CD4-positive, alpha-beta T cell treated with Interleukin-12 subunit alpha and Interleukin-12 subunit beta, for 1 hour (primary cell): ENCODE data around the gene CGB1.
A peak's percentile ranks its signal among the peaks of the same experiment; 100 is the strongest.
"Not testable (repeated sequence)": the region's sequence is repeated elsewhere in the genome, so short reads cannot be mapped to it uniquely, and the experiment has no call there.

Experiments used
- DNase-seq: peaks from one replicate; pipeline ENCODE4 v3.0.0-alpha.2; 2020

Gene CGB1

GRCh38 chr19:49057636-49058234, 21.0 kb upstream of the CGB1 start, which contains the start of gene CGB7:
Gene CGB7 (minus strand): TSS chr19:49057749. CDS start chr19:49055375, 2,374 bp downstream.
- peak; percentile 35 for DNase-seq

DNA sequence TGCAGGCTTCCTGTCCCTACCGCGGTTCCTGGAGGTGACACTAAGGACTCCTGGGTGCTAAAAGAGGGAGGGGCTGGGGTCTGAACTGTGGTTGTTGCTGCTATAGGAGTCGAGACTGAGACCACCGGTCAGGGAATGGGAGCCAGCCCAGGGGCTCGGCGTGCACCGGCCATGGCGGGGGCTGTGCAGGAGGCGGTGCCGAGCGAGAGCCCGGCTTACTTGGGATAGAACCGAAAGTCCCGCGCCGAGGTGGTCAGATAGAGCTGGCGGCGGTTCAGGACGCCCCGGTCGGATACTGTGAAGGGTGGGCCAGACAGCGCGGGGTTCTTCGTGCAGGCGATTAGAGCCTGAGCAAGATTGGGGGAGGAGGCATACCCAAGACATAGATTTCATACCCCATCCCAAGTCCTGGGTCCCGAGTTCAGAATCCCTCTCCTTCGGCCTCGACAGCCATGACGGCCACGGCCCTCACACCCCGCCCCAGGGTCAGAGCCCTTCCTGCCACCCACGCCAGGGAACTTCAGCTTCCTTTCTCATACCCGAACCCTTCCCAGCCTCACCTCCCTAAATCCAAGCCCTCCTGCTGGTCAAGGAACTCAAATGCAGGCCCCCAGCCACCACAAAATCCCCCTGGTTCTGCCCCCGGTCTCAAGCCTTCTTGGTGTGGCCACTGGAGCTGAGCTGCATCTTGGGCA, 20.4 kb upstream of the CGB1 start:
- DNase-seq: not testable (repeated sequence)

GRCh38 chr19:49056101-49056901, 19.6 kb upstream of the CGB1 start:
- peak; percentile 51 for DNase-seq

GRCh38 chr19:49050376-49051033, 13.8 kb upstream of the CGB1 start:
- DNase-seq: not testable (repeated sequence)

DNA sequence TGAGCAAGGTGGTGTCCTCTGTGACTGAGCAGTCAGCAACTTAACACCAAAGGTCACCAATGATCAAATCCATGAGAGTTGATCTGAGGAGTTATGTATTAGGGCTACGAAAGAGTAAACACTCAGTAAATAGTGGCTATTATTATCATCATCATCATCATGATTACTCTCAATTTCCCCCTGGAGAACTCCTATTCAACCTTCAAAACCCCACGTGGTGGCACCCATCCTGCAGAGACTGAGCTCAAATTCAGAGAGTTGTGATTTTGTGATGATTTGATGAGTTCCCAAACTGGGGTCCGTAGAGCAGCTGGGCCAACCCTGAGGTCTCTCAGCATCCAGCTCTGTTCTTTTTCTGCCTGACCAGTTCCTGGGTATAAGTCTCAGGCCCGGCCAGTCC, 13.1 kb upstream of the CGB1 start:
- not testable (repeated sequence) for DNase-seq

DNA sequence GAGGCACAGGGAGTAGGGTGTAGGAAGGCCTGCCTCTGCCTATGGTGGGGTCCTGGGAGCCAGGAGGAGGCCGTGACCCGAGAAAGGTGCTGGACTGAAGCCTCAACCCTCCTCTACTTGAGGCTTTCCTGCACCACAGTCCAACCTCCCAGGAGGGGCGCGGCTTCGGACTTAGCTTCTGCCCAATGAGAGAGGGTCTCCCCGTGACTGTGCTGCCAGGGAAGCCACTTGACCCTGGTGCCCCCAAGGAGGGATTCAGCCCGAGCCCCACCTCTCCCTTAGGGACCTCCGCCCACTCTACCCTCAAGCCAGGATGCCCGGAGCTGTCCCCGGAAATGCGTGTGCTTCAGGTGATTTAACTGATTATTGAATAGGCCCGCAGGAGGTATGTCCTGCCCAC, 12.3 kb upstream of the CGB1 start, which contains the start of gene CGB8:
CGB8 (minus strand) TSS at position 101 of the 400 bp plus-strand sequence. CDS start 372 bp downstream, outside the sequence.
- DNase-seq: not testable (repeated sequence)

DNA sequence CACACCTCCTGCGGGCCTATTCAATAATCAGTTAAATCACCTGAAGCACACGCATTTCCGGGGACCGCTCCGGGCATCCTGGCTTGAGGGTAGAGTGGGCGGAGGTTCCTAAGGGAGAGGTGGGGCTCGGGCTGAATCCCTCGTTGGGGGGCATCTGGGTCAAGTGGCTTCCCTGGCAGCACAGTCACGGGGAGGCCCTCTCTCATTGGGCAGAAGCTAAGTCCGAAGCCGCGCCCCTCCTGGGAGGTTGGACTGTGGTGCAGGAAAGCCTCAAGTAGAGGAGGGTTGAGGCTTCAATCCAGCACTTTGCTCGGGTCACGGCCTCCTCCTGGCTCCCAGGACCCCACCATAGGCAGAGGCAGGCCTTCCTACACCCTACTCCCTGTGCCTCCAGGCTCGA, 6.9 kb upstream of the CGB1 start, which contains the start of gene CGB5:
CGB5 (plus strand) TSS at position 301 of the 400 bp plus-strand sequence. CDS start 362 bp downstream, outside the sequence.
- not testable (repeated sequence) for DNase-seq

DNA sequence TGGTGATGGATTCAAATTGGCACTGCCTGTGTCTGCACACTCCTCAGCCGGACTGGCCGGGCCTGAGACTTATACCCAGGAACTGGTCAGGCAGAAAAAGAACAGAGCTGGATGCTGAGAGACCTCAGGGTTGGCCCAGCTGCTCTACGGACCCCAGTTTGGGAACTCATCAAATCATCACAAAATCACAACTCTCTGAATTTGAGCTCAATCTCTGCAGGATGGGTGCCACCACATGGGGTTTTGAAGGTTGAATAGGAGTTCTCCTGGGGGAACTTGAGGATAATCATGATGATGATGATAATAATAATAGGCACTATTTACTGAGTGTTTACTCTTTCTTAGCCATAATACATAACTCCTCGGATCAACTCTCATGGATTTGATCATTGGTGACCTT, 6.0 kb upstream of the CGB1 start:
- not testable (repeated sequence) for DNase-seq

- no peak for DNase-seq
Measured at GRCh38 chr19:49042177-49042576, 5.5 kb upstream of the CGB1 start.

DNA sequence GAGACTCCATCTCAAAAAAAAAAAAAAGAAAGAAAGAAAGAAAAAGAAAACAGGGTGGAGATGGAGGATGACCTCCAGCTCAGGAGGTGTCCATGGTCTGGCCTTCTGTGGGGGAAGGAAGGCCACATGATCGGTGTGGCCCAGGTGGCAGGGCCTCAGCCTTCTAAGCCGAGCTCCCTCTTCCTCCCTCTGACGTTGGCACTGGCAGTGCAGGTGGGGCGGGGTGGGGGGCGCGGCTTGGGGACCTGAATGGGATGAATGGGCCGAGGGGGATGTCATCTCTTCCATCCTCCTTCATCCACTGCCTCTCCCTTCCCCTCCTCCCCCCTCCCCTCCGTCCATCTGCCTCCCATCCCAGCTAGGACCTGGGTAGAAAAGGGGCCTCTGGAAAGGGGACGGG, 3.0 kb upstream of the CGB1 start:
- DNase-seq: not testable (repeated sequence)

DNA sequence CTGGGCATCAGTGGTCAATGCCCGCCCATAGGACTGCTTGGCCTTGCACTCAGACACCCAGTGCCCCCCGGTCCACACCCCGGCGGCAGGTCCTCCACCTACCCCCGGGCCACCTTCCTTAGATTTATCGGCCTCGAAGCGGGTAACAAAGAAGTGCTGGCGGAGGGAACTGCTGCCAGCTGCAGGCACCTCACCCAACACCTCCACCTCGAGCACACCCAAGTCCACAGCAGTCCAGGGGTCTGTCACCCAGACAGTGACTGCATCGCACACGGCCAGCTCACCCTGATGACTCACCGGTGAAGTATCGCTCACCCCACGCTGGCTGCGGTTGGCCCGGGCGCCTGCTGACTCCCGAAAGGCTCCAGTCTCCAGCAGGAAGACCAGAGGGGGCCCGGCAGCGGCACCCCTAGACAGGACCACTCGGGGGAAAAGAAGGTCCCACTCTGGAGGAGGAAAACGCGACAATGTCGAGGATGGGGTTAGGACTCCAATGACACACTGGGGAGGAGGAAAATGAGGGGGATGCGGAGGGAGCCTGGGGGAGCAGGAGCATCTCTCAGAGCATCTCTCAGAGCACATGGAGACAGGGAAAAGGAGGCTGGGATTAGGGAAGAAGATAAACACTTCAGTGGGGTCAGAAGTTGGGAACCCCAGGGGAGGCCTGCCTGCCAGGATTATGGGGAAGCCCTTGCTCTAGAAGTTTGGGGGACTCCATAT, 2.0 kb upstream of the CGB1 start:
- DNase-seq: not testable (repeated sequence)

DNA sequence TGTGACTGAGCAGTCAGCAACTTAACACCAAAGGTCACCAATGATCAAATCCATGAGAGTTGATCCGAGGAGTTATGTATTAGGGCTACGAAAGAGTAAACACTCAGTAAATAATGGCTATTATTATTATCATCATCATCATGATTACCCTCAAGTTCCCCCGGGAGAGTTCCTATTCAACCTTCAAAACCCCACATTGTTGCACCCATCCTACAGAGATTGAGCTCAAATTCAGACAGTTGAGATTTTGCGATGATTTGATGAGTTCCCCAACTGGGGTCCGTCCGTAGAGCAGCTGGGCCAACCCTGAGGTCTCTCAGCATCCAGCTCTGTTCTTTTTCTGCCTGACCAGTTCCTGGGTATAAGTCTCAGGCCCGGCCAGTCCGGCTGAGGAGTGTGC, 1.4 kb upstream of the CGB1 start:
- DNase-seq: not testable (repeated sequence)

GRCh38 chr19:49031642-49032301, 4.9 kb downstream of the CGB1 start, which contains the start of gene CGB2:
Gene CGB2 (plus strand): TSS chr19:49031890. CDS start chr19:49032096, 206 bp downstream.
- DNase-seq: peak; percentile 57

GRCh38 chr19:49030323-49030722, 6.4 kb downstream of the CGB1 start:
- DNase-seq: not testable (repeated sequence)

DNA sequence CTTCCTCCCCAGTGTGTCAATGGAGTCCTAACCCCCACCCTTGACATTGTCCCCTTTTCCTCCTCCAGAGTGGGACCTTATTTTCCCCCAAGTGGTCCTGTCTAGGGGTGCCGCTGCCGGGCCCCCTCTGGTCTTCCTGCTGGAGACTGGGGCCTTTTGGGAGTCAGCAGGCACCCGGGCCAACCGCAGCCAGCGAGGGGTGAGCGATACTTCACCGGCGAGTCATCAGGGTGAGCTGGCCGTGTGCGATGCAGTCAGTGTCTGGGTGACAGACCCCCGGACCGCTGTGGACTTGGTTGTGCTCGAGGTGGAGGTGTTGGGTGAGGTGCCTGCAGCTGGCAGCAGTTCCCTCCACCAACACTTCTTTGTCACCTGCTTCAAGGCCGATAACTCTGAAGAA, 6.9 kb downstream of the CGB1 start:
- DNase-seq: not testable (repeated sequence)

- not testable (repeated sequence) for DNase-seq
Measured at GRCh38 chr19:49028686-49029085, 8.0 kb downstream of the CGB1 start.

DNA sequence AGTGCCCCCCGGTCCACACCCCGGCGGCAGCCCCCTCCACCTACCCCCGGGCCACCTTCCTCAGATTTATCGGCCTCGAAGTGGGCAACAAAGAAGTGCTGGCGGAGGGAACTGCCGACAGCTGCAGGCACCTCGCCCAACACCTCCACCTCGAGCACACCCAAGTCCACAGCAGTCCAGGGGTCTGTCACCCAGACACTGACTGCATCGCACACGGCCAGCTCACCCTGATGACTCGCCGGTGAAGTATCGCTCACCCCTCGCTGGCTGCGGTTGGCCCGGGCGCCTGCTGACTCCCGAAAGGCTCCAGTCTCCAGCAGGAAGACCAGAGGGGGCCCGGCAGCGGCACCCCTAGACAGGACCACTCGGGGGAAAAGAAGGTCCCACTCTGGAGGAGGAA, 11.1 kb downstream of the CGB1 start:
- DNase-seq: not testable (repeated sequence)

DNA sequence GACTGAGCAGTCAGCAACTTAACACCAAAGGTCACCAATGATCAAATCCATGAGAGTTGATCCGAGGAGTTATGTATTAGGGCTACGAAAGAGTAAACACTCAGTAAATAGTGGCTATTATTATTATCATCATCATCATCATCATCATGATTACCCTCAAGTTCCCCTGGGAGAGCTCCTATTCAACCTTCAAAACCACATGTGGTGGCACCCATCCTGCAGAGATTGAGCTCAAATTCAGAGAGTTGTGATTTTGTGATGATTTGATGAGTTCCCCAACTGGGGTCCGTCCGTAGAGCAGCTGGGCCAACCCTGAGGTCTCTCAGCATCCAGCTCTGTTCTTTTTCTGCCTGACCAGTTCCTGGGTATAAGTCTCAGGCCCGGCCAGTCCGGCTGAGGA, 11.6 kb downstream of the CGB1 start:
- DNase-seq: not testable (repeated sequence)

GRCh38 chr19:49024233-49024632, 12.5 kb downstream of the CGB1 start, which contains the start of gene CGB3:
Gene CGB3 (minus strand): TSS chr19:49024333. CDS start chr19:49023971, 362 bp downstream.
- DNase-seq: not testable (repeated sequence)

DNA sequence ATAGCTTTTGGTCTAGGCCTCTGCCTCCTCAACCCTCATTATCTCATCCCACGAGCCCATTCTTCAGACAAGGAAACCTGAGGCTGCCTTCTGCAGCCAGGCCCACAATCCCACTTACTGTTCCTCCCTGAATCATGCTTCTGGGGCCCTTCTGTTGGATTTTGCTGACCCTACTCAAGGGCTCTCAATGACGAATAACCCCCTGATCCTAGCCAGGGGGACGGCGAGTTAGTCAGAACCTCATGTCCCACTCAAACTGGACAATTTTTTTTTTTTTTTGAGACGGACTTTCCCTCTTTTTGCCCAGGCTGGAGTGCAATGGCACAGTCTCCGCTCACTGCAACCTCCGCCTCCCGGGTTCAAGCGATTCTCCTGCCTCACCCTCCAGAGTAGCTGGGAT, 14.6 kb downstream of the CGB1 start:
- no peak for DNase-seq
